Measurements from ENCODE around the gene ZSWIM1. TPM values are rescaled to one million over a fixed set of nuclear protein-coding genes. Genes with fewer than 3 reads are reported as not detected.

The ZSWIM1 gene
- total and polyA plus RNA-seq, 2 of the 13 experiments (the other 11 are each of a cell fraction or from before 2014, with no cell fraction given) = 9.5 to 11.7 TPM

- TF ChIP-seq ZNF800 (CRISPR knock-in tag; IDR thresholded peaks at IDR 0.05) = no peak
- TF ChIP-seq RORA (CRISPR knock-in tag; IDR thresholded peaks at IDR 0.05) = no peak
- TF ChIP-seq ZNF782 (CRISPR knock-in tag; IDR thresholded peaks at IDR 0.05; ENCODE audit: borderline replicate concordance) = 0 out of 2 replicates have a peak, but pooled peaks have one; percentile 24
- TF ChIP-seq, protein P1, sequence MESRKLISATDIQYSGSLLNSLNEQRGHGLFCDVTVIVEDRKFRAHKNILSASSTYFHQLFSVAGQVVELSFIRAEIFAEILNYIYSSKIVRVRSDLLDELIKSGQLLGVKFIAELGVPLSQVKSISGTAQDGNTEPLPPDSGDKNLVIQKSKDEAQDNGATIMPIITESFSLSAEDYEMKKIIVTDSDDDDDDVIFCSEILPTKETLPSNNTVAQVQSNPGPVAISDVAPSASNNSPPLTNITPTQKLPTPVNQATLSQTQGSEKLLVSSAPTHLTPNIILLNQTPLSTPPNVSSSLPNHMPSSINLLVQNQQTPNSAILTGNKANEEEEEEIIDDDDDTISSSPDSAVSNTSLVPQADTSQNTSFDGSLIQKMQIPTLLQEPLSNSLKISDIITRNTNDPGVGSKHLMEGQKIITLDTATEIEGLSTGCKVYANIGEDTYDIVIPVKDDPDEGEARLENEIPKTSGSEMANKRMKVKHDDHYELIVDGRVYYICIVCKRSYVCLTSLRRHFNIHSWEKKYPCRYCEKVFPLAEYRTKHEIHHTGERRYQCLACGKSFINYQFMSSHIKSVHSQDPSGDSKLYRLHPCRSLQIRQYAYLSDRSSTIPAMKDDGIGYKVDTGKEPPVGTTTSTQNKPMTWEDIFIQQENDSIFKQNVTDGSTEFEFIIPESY (CRISPR knock-in tag; IDR thresholded peaks at IDR 0.05) = no peak
- TF ChIP-seq DMAP1 (CRISPR knock-in tag; IDR thresholded peaks at IDR 0.05) = no peak; the same call in none of the 2 replicates
- no peak; the same call in 1 of the 2 replicates for TF ChIP-seq TP53 (CRISPR knock-in tag; conservative IDR thresholded peaks at IDR 0.05)
- TF ChIP-seq DMTF1 (CRISPR knock-in tag; IDR thresholded peaks at IDR 0.05) = no peak
- TF ChIP-seq, protein P2, sequence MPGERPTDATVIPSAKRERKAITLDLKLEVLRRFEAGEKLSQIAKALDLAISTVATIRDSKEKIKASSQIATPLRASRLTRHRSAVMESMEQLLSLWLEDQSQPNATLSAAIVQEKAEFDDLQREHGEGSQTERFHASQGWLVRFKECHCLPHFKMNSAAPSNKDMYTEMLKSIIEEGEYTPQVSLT (CRISPR knock-in tag; IDR thresholded peaks at IDR 0.05; ENCODE audit: borderline replicate concordance, low read depth) = no peak
- no peak for TF ChIP-seq ZNF446 (CRISPR knock-in tag; IDR thresholded peaks at IDR 0.05)
- no peak for TF ChIP-seq ZNF660 (CRISPR knock-in tag; IDR thresholded peaks at IDR 0.05; ENCODE audit: borderline replicate concordance, low read depth)
- 0 out of 2 replicates have a peak, but pooled peaks have one; percentile 52 for TF ChIP-seq ZMAT3 (CRISPR knock-in tag; conservative IDR thresholded peaks at IDR 0.05)
- no peak; the same call in 1 of the 2 replicates for TF ChIP-seq MAZ (IDR thresholded peaks at IDR 0.05; ENCODE audit: borderline replicate concordance, low read depth, low read length)
- no peak for TF ChIP-seq MAZ (CRISPR knock-in tag; IDR thresholded peaks at IDR 0.05; ENCODE audit: low read depth)
- peak; percentile 58 for TF ChIP-seq ZFP36L1 (CRISPR knock-in tag; IDR thresholded peaks at IDR 0.05)
- TF ChIP-seq KLF6 (CRISPR knock-in tag; IDR thresholded peaks at IDR 0.05) = no peak; the same call in 1 of the 2 replicates
- TF ChIP-seq NBN (conservative IDR thresholded peaks at IDR 0.05) = no peak
- TF ChIP-seq, protein P3, sequence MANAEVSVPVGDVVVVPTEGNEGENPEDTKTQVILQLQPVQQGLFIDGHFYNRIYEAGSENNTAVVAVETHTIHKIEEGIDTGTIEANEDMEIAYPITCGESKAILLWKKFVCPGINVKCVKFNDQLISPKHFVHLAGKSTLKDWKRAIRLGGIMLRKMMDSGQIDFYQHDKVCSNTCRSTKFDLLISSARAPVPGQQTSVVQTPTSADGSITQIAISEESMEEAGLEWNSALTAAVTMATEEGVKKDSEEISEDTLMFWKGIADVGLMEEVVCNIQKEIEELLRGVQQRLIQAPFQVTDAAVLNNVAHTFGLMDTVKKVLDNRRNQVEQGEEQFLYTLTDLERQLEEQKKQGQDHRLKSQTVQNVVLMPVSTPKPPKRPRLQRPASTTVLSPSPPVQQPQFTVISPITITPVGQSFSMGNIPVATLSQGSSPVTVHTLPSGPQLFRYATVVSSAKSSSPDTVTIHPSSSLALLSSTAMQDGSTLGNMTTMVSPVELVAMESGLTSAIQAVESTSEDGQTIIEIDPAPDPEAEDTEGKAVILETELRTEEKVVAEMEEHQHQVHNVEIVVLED (CRISPR knock-in tag; IDR thresholded peaks at IDR 0.05; ENCODE audit: borderline replicate concordance) = no peak
- TF ChIP-seq LCORL (IDR thresholded peaks at IDR 0.05) = no peak
- TF ChIP-seq LCORL (CRISPR knock-in tag; IDR thresholded peaks at IDR 0.05) = no peak; the same call in 1 of the 2 replicates
- TF ChIP-seq MEIS1 (CRISPR knock-in tag; IDR thresholded peaks at IDR 0.05; ENCODE audit: borderline replicate concordance) = no peak
- TF ChIP-seq ZNF644 (CRISPR knock-in tag; IDR thresholded peaks at IDR 0.05; ENCODE audit: low read depth) = 0 out of 2 replicates have a peak, but pooled peaks have one; percentile 31
Measured at GRCh38 chr20:45909817-45910669, 29.0 kb downstream of the ZSWIM1 start (continued).
